Measurements from ENCODE around the gene USP14. TPM values are rescaled to one million over a fixed set of nuclear protein-coding genes. Genes with fewer than 3 reads are reported as not detected.
"Not testable (repeated sequence)": the region's sequence is repeated elsewhere in the genome, so short reads cannot be mapped to it uniquely, and the experiment has no call there.

The USP14 gene
- total RNA-seq = 41.1 TPM
- 10 to 100 TPM; 35.5 to 48.7 (median 45.6) TPM for polyA plus RNA-seq

DNA sequence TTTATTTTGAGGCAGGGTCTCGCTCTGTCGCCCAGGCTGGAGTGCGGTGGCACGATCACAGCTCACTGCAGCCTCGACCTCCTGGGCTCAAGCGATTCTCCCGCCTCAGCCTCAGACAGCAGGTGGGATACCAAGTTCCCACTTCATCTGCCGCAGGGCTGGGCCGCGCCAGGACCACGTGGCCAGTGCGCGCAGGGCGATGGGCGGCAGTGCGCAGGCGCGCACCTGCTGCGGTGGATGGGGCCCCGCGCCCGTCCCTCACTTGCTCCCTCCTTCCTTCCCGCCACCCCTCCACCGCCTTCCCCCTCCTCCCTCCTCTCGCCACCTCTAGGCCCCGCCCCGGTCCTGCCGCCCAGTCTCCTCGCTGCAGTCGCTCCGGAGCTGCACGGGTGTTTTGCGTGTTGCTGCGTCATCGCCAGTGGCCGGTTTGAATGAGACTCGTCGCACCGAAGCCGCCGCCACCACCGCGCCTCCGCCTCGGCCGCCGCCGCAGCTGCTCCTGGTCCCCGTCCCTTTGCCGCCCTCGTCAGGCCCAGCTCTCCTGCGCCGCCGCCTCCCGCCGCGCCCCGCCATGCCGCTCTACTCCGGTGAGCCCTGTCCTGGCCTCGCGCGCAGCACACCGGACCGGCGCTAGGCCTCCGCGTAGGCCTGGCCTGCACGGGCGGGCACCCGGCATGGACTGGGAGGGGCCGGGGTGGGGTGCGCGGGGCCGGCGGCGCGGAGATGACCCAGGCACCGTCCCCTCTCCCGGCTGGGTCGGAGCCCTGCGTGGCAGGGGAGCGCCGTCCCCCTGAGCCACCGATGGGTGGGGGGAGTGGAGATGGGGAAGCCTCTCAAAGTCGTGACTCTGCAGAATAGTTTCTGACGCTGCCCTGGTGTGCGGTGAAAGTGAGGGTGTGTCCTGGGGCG, at the start of gene USP14:
TSS of gene USP14 (plus strand) at position 430 of the 909 bp plus-strand sequence. CDS start at position 572, 142 bp downstream.
- Histone ChIP-seq H3K27ac (ENCODE audit: insufficient read depth, low read length, poor library complexity, severe bottlenecking) (peak within 1 kb of the TSS; percentile 86), H3K4me1 (ENCODE audit: control insufficient read depth, insufficient read depth, low read length, poor library complexity, severe bottlenecking) (peaks cover 21% of the 10 kb centered on the region), H3K9me3 (ENCODE audit: control insufficient read depth in 2 of 2, low read length in 2 of 2) (no peaks in the 10 kb centered on the region), H3K4me3 (ENCODE audit: low read depth, low read length) (peak within 1 kb of the TSS; percentile 91), H3K36me3 (ENCODE audit: control insufficient read depth, insufficient read depth, low read length) (no peaks in the 10 kb centered on the region), H3K27me3 (ENCODE audit: control insufficient read depth, insufficient read depth, low read length) (no peaks in the 10 kb centered on the region)
- peaks cover 21 to 44% (median 25%) of the 10 kb centered on the region in 4 donors for H3K4me1 Mint-ChIP-seq
- H3K36me3 Mint-ChIP-seq = peaks cover 4% of the 10 kb centered on the region
- ATAC-seq (ENCODE audit: low read depth in 2 of 2) (peak; percentile 94), DNase-seq (peak; percentile 96 to 99 (median 97))
- peak within 1 kb of the TSS; percentile 95 to 99 (median 96) for H3K4me3 Mint-ChIP-seq
- no peaks in the 10 kb centered on the region for H3K27me3 Mint-ChIP-seq
- no peaks in the 10 kb centered on the region for H3K9me3 Mint-ChIP-seq
- peak within 1 kb of the TSS; percentile 61 to 97 (median 94) for H3K27ac Mint-ChIP-seq

DNA sequence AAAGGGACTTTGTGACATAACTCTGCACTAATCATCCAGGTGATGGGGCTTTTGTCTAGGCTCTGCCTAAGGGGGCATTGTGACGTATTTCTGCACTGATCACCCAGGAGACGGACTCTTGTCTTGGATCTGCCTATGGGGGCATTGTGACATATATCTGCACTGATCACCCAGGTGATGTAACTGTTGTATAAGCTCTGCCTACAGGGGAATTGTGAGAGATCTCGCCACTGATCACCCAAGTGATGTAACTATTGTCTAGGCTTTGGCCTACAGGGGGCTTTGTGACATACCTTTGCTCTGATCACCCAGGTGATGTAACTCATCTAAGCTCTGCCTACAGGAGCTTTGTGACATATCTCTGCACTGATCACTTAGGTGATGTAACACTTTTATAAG, 49.7 kb upstream of the USP14 start:
- ATAC-seq (ENCODE audit: low read depth in 2 of 2) = not testable (repeated sequence)

DNA sequence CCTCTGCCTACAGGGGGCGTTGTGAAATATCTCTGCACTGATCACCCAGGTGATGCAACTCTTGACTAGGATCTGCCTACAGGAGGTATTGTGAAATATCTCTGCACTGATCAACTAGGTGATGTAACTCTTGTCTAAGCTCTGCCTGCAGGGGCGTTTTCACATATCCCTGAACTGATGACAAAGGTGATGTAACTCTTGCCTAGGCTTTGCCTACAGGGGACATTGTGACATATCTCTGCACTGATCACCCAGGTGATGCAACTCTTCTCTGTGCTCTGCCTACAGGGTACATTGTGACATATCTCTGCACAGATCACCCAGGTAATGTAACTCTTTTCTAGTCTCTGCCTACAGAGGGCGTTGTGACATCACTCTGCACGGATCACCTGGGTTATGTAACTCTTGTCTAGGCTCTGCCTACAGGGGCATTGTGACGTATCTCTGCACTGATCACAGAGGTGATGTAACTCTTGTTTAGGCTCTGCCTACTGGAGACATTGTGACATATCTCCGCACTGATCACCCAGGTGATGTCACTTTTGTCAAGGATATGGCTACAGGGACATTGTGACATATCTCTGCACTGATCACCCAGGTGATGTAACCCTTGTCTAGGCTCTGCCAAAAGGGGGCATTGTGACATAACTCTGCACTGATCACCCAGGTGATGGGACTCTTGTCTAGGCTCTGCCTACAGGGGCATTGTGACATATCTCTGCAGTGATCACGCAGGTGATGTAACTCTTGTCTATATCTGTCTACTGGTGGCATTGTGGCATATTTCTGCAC, 49.0 kb upstream of the USP14 start:
- not testable (repeated sequence) for H3K36me3 ChIP-seq (ENCODE audit: control insufficient read depth, insufficient read depth, low read length); H3K4me1 Mint-ChIP-seq; H3K9me3 ChIP-seq (ENCODE audit: control insufficient read depth in 2 of 2, low read length in 2 of 2); H3K4me3 Mint-ChIP-seq; H3K27me3 Mint-ChIP-seq; H3K4me1 ChIP-seq (ENCODE audit: control insufficient read depth, insufficient read depth, low read length, poor library complexity, severe bottlenecking); H3K27me3 ChIP-seq (ENCODE audit: control insufficient read depth, insufficient read depth, low read length); H3K27ac ChIP-seq (ENCODE audit: insufficient read depth, low read length, poor library complexity, severe bottlenecking); H3K36me3 Mint-ChIP-seq; H3K4me3 ChIP-seq (ENCODE audit: low read depth, low read length)
- peak; percentile 24 to 67 (median 44) for DNase-seq
- ATAC-seq (ENCODE audit: low read depth in 2 of 2) = peak; percentile 12 to 21
- Mint-ChIP-seq H3K27ac (peak overlapping the region in 1 of 3 donors; percentile 11), H3K9me3 (peaks cover 4 to 39% (median 25%) of the 10 kb centered on the region in 7 donors)

More for the DNA sequence above, 49.7 kb upstream of the USP14 start:
- not testable (repeated sequence) for H3K4me1 ChIP-seq (ENCODE audit: control insufficient read depth, insufficient read depth, low read length, poor library complexity, severe bottlenecking); H3K27me3 Mint-ChIP-seq; H3K4me3 ChIP-seq (ENCODE audit: low read depth, low read length); H3K36me3 ChIP-seq (ENCODE audit: control insufficient read depth, insufficient read depth, low read length); H3K36me3 Mint-ChIP-seq; H3K9me3 ChIP-seq (ENCODE audit: control insufficient read depth in 2 of 2, low read length in 2 of 2); H3K27me3 ChIP-seq (ENCODE audit: control insufficient read depth, insufficient read depth, low read length); H3K27ac ChIP-seq (ENCODE audit: insufficient read depth, low read length, poor library complexity, severe bottlenecking); DNase-seq; H3K27ac Mint-ChIP-seq; H3K4me1 Mint-ChIP-seq; H3K4me3 Mint-ChIP-seq
- peaks cover 4 to 39% (median 25%) of the 10 kb centered on the region in 7 donors for H3K9me3 Mint-ChIP-seq

DNA sequence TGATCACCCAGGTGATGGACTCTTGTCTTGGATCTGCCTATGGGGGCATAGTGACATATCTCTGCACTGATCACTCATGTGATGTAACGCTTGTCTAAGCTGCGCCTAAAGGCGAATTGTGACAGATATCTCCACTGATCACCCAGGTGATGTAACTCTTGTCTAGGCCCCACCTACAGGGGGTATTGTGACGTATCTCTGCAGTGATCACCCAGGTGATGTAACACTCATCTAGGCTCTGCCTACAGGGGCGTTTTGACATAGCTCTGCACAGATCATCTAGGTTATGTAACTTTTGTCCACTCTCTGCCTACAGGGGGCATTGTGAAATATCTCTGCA, 48.5 kb upstream of the USP14 start:
- H3K27ac ChIP-seq (ENCODE audit: insufficient read depth, low read length, poor library complexity, severe bottlenecking); H3K4me3 Mint-ChIP-seq; H3K27me3 ChIP-seq (ENCODE audit: control insufficient read depth, insufficient read depth, low read length); H3K36me3 ChIP-seq (ENCODE audit: control insufficient read depth, insufficient read depth, low read length); H3K36me3 Mint-ChIP-seq; ATAC-seq (ENCODE audit: low read depth in 2 of 2); H3K4me1 Mint-ChIP-seq; H3K4me1 ChIP-seq (ENCODE audit: control insufficient read depth, insufficient read depth, low read length, poor library complexity, severe bottlenecking); H3K4me3 ChIP-seq (ENCODE audit: low read depth, low read length); H3K9me3 ChIP-seq (ENCODE audit: control insufficient read depth in 2 of 2, low read length in 2 of 2); H3K27me3 Mint-ChIP-seq: not testable (repeated sequence)
- peak in 2 of 3 donors; percentile 11 to 20 for DNase-seq
- peaks cover 4 to 39% (median 25%) of the 10 kb centered on the region in 7 donors for H3K9me3 Mint-ChIP-seq
- H3K27ac Mint-ChIP-seq = peak overlapping the region in 1 of 3 donors; percentile 11

DNA sequence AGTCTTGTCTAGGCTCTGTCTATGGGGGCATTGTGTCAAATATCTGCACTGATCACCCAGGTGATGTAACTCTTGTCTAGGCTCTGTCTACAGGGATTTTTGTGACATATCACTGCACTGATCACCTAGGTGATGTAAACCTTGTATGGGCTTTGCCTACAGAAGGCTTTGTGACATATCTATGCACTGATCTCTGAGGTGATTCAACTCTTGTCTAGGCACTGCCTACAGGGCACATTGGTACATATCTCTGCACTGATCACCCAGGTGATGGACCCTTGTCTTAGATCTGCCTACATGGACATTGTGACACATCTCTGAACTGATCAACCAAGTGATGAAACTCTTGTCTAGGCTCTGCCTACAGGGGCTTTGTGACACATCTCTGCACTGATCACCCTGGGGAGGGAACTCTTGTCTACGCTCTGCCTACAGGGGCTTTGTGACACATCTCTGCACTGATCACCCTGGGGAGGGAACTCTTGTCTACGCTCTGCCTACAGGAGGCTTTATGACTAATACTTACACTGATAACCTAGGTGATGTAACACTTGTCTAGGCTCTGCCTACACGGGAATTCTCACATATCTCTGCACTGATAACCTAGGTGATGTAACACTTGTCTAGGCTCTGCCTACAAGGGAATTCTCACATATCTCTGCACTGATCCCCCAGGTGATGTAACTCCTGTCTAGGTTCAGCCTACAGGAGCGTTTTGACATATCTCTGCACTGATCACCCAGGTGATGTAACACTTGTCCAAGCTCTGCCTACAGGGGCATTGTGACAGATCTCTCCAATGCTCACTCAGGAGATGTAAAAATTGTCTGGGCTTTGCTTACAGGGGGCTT, 47.8 kb upstream of the USP14 start:
- peak overlapping the region; percentile 44 to 95 (median 82) for H3K27ac Mint-ChIP-seq
- not testable (repeated sequence) for DNase-seq; H3K36me3 ChIP-seq (ENCODE audit: control insufficient read depth, insufficient read depth, low read length); H3K4me1 ChIP-seq (ENCODE audit: control insufficient read depth, insufficient read depth, low read length, poor library complexity, severe bottlenecking); H3K9me3 ChIP-seq (ENCODE audit: control insufficient read depth in 2 of 2, low read length in 2 of 2); H3K4me3 ChIP-seq (ENCODE audit: low read depth, low read length); H3K27me3 ChIP-seq (ENCODE audit: control insufficient read depth, insufficient read depth, low read length); H3K36me3 Mint-ChIP-seq; ATAC-seq (ENCODE audit: low read depth in 2 of 2); H3K27me3 Mint-ChIP-seq; H3K4me1 Mint-ChIP-seq
- peak overlapping the region; percentile 75 for H3K27ac ChIP-seq (ENCODE audit: insufficient read depth, low read length, poor library complexity, severe bottlenecking)
- peak overlapping the region in 3 of 4 donors; percentile 84 to 88 (median 88) for H3K4me3 Mint-ChIP-seq
- peaks cover 4 to 39% (median 25%) of the 10 kb centered on the region in 7 donors for H3K9me3 Mint-ChIP-seq

DNA sequence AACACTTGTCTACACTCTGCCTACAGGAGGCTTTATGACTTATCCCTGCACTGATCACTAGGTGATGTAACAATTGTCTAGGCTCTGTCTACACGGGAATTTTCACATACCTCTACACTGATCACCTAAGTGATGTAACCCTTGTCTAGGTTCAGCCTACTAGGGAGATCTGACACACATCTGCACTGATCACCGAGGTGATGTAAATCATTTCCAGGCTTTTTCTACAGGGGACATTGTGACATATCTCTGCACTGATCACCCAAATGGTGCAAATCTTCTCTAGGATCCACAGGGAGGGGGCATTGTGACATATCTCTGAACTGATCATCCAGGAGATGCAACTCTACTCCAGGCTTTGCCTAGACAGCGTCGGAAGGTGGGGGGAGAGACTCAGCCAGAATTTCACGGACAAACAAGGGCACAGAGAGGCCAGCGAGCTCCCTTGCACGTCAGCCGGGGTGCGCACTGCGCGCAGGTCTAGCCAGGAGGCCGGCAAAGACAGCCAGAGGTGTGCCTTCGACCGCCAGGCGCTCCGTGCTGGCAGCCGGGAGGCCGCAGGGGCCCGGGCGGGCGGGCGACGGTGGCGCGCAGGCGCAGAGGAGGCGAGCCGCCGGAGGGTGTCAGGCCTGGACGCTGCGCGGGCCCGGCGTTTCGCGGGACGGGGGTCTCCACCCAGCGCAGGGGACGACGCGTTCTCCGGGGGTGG, 46.9 kb upstream of the USP14 start:
- ATAC-seq (ENCODE audit: low read depth in 2 of 2) (peak; percentile 36 to 38), DNase-seq (peak; percentile 63 to 70 (median 65))
- Mint-ChIP-seq H3K4me3 (peak overlapping the region; percentile 84 to 88 (median 87)), H3K9me3 (peaks cover 4 to 39% (median 25%) of the 10 kb centered on the region in 7 donors), H3K27me3 (peaks cover 4% of the 10 kb centered on the region), H3K36me3 (peaks cover 3% of the 10 kb centered on the region), H3K4me1 (peaks cover 0 to 9% (median 3%) of the 10 kb centered on the region in 4 donors), H3K27ac (peak overlapping the region; percentile 61 to 95 (median 82))
- peak overlapping the region; percentile 1 for H3K4me3 ChIP-seq (ENCODE audit: low read depth, low read length)
- H3K4me1 ChIP-seq (ENCODE audit: control insufficient read depth, insufficient read depth, low read length, poor library complexity, severe bottlenecking) = peaks cover 4% of the 10 kb centered on the region
- no peaks in the 10 kb centered on the region for H3K36me3 ChIP-seq (ENCODE audit: control insufficient read depth, insufficient read depth, low read length)
- no peaks in the 10 kb centered on the region for H3K27me3 ChIP-seq (ENCODE audit: control insufficient read depth, insufficient read depth, low read length)
- peaks cover 0 to 5% of the 10 kb centered on the region in 2 experiments for H3K9me3 ChIP-seq (ENCODE audit: control insufficient read depth in 2 of 2, low read length in 2 of 2)
- H3K27ac ChIP-seq (ENCODE audit: insufficient read depth, low read length, poor library complexity, severe bottlenecking) = peak overlapping the region; percentile 75
